SK-N-SH (cell line): ENCODE measurements around the gene WWP2. TPM values are rescaled to one million over a fixed set of nuclear protein-coding genes. Genes with fewer than 3 reads are reported as not detected.

Source experiments
- CTCF ChIA-PET: fragments of 300-600, 350-600 bp; formaldehyde crosslinking; extraction: SDS; loops from one replicate; lab custom pipeline; 2021; lab: Yijun Ruan, JAX
- POLR2A ChIA-PET: fragments of 350-600 bp; sonication (Branson Sonifier 250); formaldehyde crosslinking; extraction: SDS; loops from one replicate; lab custom pipeline; 2020; ENCODE audit warnings: antibody characterized with exemption, inconsistent platforms; lab: Yijun Ruan, JAX
- DNase-seq: peaks from one replicate; pipeline ENCODE4 v3.0.0; 2012
- H2AFZ ChIP-seq: fragments of 200-600 bp; sonication (generic); 2 replicates; pipeline ENCODE4 v1.8.1; 2016; ENCODE audit warnings: antibody characterized with exemption, mild to moderate bottlenecking, low read depth
- H3F3A ChIP-seq: fragments of 200-600 bp; sonication (generic); replicated peaks from 2 replicates; pipeline ENCODE3; 2016; ENCODE audit warnings: antibody characterized with exemption, mild to moderate bottlenecking; ENCODE audit not compliant: insufficient read depth
- H3K27ac ChIP-seq, 2 experiments: fragments of 200-500 bp in 1 of 2; fragments of 200-600 bp in 1 of 2; sonication (Bioruptor generic) in 1 of 2; sonication (generic), shearing (Covaris generic) in 1 of 2; 2 replicates each; pipeline versions ENCODE4 v1.5.1 to v1.6.1; 2014 to 2016; ENCODE audit warnings: low read depth in 2 of 2, inconsistent platforms in 1 of 2, low read length in 1 of 2, mild to moderate bottlenecking in 1 of 2, mixed read lengths in 1 of 2
- H3K27me3 ChIP-seq: fragments of 200-600 bp; sonication (generic), shearing (Covaris generic); 2 replicates; pipeline ENCODE4 v1.6.1; 2016; ENCODE audit warnings: mixed run types; ENCODE audit not compliant: insufficient read depth
- H3K36me3 ChIP-seq, 2 experiments: fragments of 200-500 bp in 1 of 2; fragments of 200-600 bp in 1 of 2; sonication (Bioruptor generic) in 1 of 2; sonication (generic) in 1 of 2; replicated peaks in 1 of 2; 2 replicates each; pipeline versions ENCODE3 to v1.5.1; 2014 to 2016; ENCODE audit warnings: low read length in 1 of 2, mild to moderate bottlenecking in 1 of 2; ENCODE audit not compliant: insufficient read depth in 2 of 2, control insufficient read depth in 1 of 2
- H3K4me1 ChIP-seq, 2 experiments: fragments of 200-500 bp in 1 of 2; fragments of 200-600 bp in 1 of 2; sonication (Bioruptor generic) in 1 of 2; sonication (generic), shearing (Covaris generic) in 1 of 2; 2 replicates each; pipeline versions ENCODE4 v1.5.1 to v1.6.1; 2014 to 2016; ENCODE audit warnings: low read depth in 1 of 2, low read length in 1 of 2, mixed run types in 1 of 2; ENCODE audit not compliant: insufficient read depth in 2 of 2, control insufficient read depth in 1 of 2
- H3K4me2 ChIP-seq: fragments of 200-600 bp; sonication (generic), shearing (Covaris generic); 2 replicates; pipeline ENCODE4 v1.6.1; 2017; ENCODE audit warnings: mixed run types
- H3K4me3 ChIP-seq, 2 experiments: fragments of 200-500 bp in 1 of 2; fragments of 200-600 bp in 1 of 2; sonication (Bioruptor generic) in 1 of 2; sonication (generic), shearing (Covaris generic) in 1 of 2; 2 replicates each; pipeline versions ENCODE4 v1.5.1 to v1.8.1; 2014 to 2016; ENCODE audit warnings: low read depth in 2 of 2, inconsistent platforms in 1 of 2, low read length in 1 of 2, mild to moderate bottlenecking in 1 of 2, mixed read lengths in 1 of 2, moderate library complexity in 1 of 2
- H3K79me2 ChIP-seq: fragments of 200-600 bp; sonication (generic); 2 replicates; pipeline ENCODE4 v1.8.1; 2017; ENCODE audit warnings: mild to moderate bottlenecking; ENCODE audit not compliant: insufficient read depth
- H3K9ac ChIP-seq: fragments of 200-600 bp; sonication (generic); 2 replicates; pipeline ENCODE4 v1.6.1; 2017; ENCODE audit warnings: mixed run types
- H3K9me2 ChIP-seq: fragments of 200-600 bp; sonication (generic); 2 replicates; pipeline ENCODE4 v1.6.1; 2017; ENCODE audit warnings: mixed run types
- H3K9me3 ChIP-seq: fragments of 200-600 bp; sonication (generic); 2 replicates; pipeline ENCODE4 v1.6.1; 2017; ENCODE audit warnings: mixed run types, mild to moderate bottlenecking, moderate library complexity
- H4K20me1 ChIP-seq: fragments of 200-600 bp; sonication (generic); 2 replicates; pipeline ENCODE4 v1.6.1; 2017; ENCODE audit warnings: mild to moderate bottlenecking, mixed run types; ENCODE audit not compliant: insufficient read depth
- CTCF ChIP-seq: fragments of 200-600 bp; sonication (generic); IDR thresholded peaks from 2 replicates; pipeline ENCODE4 v1.6.1; 2017; ENCODE audit warnings: antibody characterized with exemption, mild to moderate bottlenecking, moderate library complexity
- FOXM1 ChIP-seq: IDR thresholded peaks from 2 replicates; pipeline ENCODE4 v1.4.0; 2012; ENCODE audit warnings: low read depth, mild to moderate bottlenecking
- IRF3 ChIP-seq: fragments of 150-350 bp; IDR thresholded peaks from 2 replicates; pipeline ENCODE4 v1.6.1; 2016; ENCODE audit warnings: mild to moderate bottlenecking, low read depth, low read length
- NFIC ChIP-seq: IDR thresholded peaks from 2 replicates; pipeline ENCODE4 v1.4.0; 2012; ENCODE audit warnings: borderline replicate concordance
- RCOR1 ChIP-seq: fragments of 150-350 bp; IDR thresholded peaks from 2 replicates; pipeline ENCODE4 v1.6.1; 2017; ENCODE audit warnings: antibody characterized with exemption, low read length
- USF2 ChIP-seq: fragments of 150-350 bp; IDR thresholded peaks from 2 replicates; pipeline ENCODE4 v1.6.1; 2017; ENCODE audit warnings: antibody characterized with exemption, low read length, low read depth, borderline replicate concordance
- WGBS: methylation state at CpG from one replicate; pipeline ENCODE4 v1.1.6; 2017; ENCODE audit warnings: low lambda C conversion rate; 5-methylcytosine and 5-hydroxymethylcytosine counted together
- polyA plus RNA-seq, 3 experiments: library from polyadenylated mRNA; depleted of rRNA; stranded (reverse); fragments of >200 nt; gene quantifications; 2 replicates each; pipeline ENCODE4 v1.2.3, GENCODE V29; 2012

Gene WWP2
- polyA plus RNA-seq, 1 of the 3 experiments (the other 2 are of a cell fraction) = 13.3 TPM

- no peaks in the 10 kb centered on the region for H3K9me3 ChIP-seq
- ChIA-PET CTCF (interaction anchor here (1.7 kb wide), 1 partner anchor 9 kb away, joined by 10 read pairs; no protein-coding TSS in a partner anchor), POLR2A (no interaction called here)
- H3K4me1 ChIP-seq = peaks cover 0 to 6% of the 10 kb centered on the region in 2 experiments; a peak in 2 of 4 replicates
- no peaks in the 10 kb centered on the region for H3K9me2 ChIP-seq
- H3K4me2 ChIP-seq = no peak overlapping the region
- H3K9ac ChIP-seq = no peak overlapping the region
- no peak for TF ChIP-seq FOXM1
- no peak for TF ChIP-seq CTCF
- no peak for TF ChIP-seq USF2
- H4K20me1 ChIP-seq = no peaks in the 10 kb centered on the region
- DNase-seq = no peak
- no peaks in the 10 kb centered on the region for H3K27me3 ChIP-seq
- no peaks in the 10 kb centered on the region for H3K79me2 ChIP-seq
- WGBS = 97% methylated on average over 2 of the region's 2 CpGs
- peaks cover 10% of the 10 kb centered on the region for H3F3A ChIP-seq
- no peak overlapping the region for H2AFZ ChIP-seq
- peak overlapping the region in 1 of 2 experiments; percentile 31; a peak in 1 of 4 replicates for H3K27ac ChIP-seq
- no peaks in the 10 kb centered on the region for H3K36me3 ChIP-seq
- no peak overlapping the region for H3K4me3 ChIP-seq
Measured at GRCh38 chr16:69921127-69921526, 159.0 kb downstream of the WWP2 start.

GRCh38 chr16:69922200-69922599, 160.1 kb downstream of the WWP2 start:
- H3K4me1 ChIP-seq = peaks cover 0 to 5% of the 10 kb centered on the region in 2 experiments; a peak in 2 of 4 replicates
- peaks cover 6% of the 10 kb centered on the region for H3F3A ChIP-seq
- H3K9me2 ChIP-seq = no peaks in the 10 kb centered on the region
- POLR2A ChIA-PET = no interaction called here
- H2AFZ ChIP-seq = no peak overlapping the region
- no peaks in the 10 kb centered on the region for H3K79me2 ChIP-seq
- TF ChIP-seq IRF3 = no peak
- no peak for TF ChIP-seq RCOR1
- TF ChIP-seq NFIC = no peak
- 93% methylated on average over 6 of the region's 6 CpGs for WGBS
- no peaks in the 10 kb centered on the region for H3K36me3 ChIP-seq
- H3K4me3 ChIP-seq = no peak overlapping the region
- no peak overlapping the region for H3K4me2 ChIP-seq
- no peaks in the 10 kb centered on the region for H3K27me3 ChIP-seq
- H4K20me1 ChIP-seq = no peaks in the 10 kb centered on the region
- no peak overlapping the region for H3K27ac ChIP-seq
- H3K9me3 ChIP-seq = no peaks in the 10 kb centered on the region
- no peak for DNase-seq
- H3K9ac ChIP-seq = no peak overlapping the region
- CTCF ChIA-PET = interaction anchor here (0.7 to 1.0 kb wide), 2 partner anchors 9 to 125 kb away, joined by 3 to 4 read pairs; no protein-coding TSS in a partner anchor
